Spleen (tissue), 7 donors: ENCODE results near the gene ZNF575.

Source experiments
- CTCF ChIP-seq, 11 experiments: fragments of 200-600 bp in 7 of 11; fragments of 450-650 bp in 4 of 11; sonication (generic) in 4 of 11; IDR thresholded peaks in 8 of 11; conservative IDR thresholded peaks in 3 of 11; 1 replicate in 7 of 11; 2 replicates in 4 of 11; pipeline versions ENCODE4 v1.4.0 to v1.8.0; 2016 to 2021; ENCODE audit warnings: antibody characterized with exemption in 11 of 11, inconsistent platforms in 4 of 11, mild to moderate bottlenecking in 1 of 11
- POLR2A ChIP-seq, 3 donors: fragments of 450-650 bp; IDR thresholded peaks; one replicate each; pipeline ENCODE4 v1.5.1; 2017; ENCODE audit warnings: antibody characterized with exemption in 3 of 3, mild to moderate bottlenecking in 1 of 3
- POLR2AphosphoS5 ChIP-seq, 3 donors: sonication (generic); formaldehyde crosslinking; IDR thresholded peaks; one replicate each; pipeline ENCODE4 v1.5.1; 2017; ENCODE audit warnings: antibody characterized with exemption in 3 of 3
- donor health status: DM: no; HTN: no; CAD: no; lungs with moderate emphysema.
- donor health status: DM: no; HTN: no; CAD: no.
- donor health status: DM: no; HTN: no; CAD: no.

- TF ChIP-seq CTCF (IDR thresholded peaks at IDR 0.05 in 8 of 11, conservative IDR thresholded peaks at IDR 0.05 in 3 of 11) (no peak), POLR2A (IDR thresholded peaks at IDR 0.05) (no peak), POLR2AphosphoS5 (IDR thresholded peaks at IDR 0.05) (no peak)
These were observed 39.2 kb downstream of the ZNF575 start for GRCh38 chr19:43572171-43572588.
